Measurements from ENCODE around the gene SLC7A4. TPM values are rescaled to one million over a fixed set of nuclear protein-coding genes. Genes with fewer than 3 reads are reported as not detected.
A peak's percentile ranks its signal among the peaks of the same experiment; 100 is the strongest.

The SLC7A4 gene
- polyA plus RNA-seq, 1 of the 3 experiments (the other 2 are of a cell fraction): 0.02 TPM

DNA sequence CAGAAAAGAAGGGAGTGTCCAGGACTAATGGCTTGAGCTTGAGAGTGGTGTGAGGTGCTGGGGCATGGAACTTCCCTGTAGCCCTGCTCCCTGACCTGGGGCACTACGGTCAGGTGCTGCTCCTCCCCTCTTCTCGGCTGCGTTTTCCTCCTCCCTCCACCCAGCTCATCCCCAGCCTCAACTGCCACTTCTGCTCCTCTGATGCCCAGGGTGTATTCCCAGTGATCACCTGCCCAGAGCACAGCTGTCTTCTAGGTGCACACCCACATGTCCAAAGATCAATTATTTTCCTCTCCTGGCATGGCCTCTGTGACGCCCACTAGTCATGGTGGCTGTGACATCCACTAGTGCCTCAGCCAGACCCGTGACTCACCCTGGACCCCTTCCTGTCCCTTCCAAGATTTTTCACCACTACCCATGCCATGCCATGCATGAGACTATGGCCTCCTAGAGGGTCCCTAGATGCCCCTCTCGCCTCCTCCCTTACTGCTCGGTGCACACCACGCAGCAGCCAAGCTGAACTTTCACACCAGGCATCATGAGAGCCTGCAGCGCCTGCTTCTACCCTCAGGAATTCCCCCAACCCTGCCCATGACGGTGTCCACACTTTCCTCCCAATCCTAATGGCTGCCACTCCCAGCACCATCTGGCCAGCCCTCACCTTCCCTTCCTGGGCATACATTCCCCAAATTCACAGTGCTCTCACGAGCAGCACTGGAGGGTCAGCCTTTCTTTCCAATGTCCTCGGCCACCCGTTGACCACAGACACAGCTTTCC, 15.5 kb downstream of the SLC7A4 start:
- no peaks in the 10 kb centered on the region for H3K9me2 ChIP-seq
- TF ChIP-seq GATA2 (CRISPR knock-in tag; IDR thresholded peaks at IDR 0.05): no peak
- TF ChIP-seq JUND (IDR thresholded peaks at IDR 0.05): no peak
- TF ChIP-seq TAF1 (IDR thresholded peaks at IDR 0.05; ENCODE audit: borderline replicate concordance, low read depth, low read length): no peak
- TF ChIP-seq, protein P1, sequence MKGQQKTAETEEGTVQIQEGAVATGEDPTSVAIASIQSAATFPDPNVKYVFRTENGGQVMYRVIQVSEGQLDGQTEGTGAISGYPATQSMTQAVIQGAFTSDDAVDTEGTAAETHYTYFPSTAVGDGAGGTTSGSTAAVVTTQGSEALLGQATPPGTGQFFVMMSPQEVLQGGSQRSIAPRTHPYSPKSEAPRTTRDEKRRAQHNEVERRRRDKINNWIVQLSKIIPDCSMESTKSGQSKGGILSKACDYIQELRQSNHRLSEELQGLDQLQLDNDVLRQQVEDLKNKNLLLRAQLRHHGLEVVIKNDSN (IDR thresholded peaks at IDR 0.05; ENCODE audit: borderline replicate concordance, low read depth): no peak
- TF ChIP-seq YY1 (IDR thresholded peaks at IDR 0.05; ENCODE audit: low read depth): no peak
- TF ChIP-seq, protein P2, sequence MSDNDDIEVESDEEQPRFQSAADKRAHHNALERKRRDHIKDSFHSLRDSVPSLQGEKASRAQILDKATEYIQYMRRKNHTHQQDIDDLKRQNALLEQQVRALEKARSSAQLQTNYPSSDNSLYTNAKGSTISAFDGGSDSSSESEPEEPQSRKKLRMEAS (IDR thresholded peaks at IDR 0.05; ENCODE audit: low read depth): no peak
- no peak for TF ChIP-seq FOSL2 (IDR thresholded peaks at IDR 0.05; ENCODE audit: borderline replicate concordance, low read depth)
- no peak for TF ChIP-seq RAD21 (IDR thresholded peaks at IDR 0.05; ENCODE audit: low read length)
- no peaks in the 10 kb centered on the region for H3K36me3 ChIP-seq (replicated peaks in 1 of 2; ENCODE audit: control insufficient read depth in 1 of 2, insufficient read depth in 2 of 2, low read length in 1 of 2)
- peaks cover 15 to 49% of the 10 kb centered on the region in 2 experiments; a peak in 3 of 4 replicates for H3K4me1 ChIP-seq (ENCODE audit: control insufficient read depth in 1 of 2, insufficient read depth in 2 of 2, low read depth in 1 of 2, low read length in 1 of 2)
- ChIA-PET POLR2A (no interaction called here), CTCF (interaction anchor here (0.6 to 1.1 kb wide), 2 partner anchors 25 to 31 kb away, joined by 3 read pairs; no protein-coding TSS in a partner anchor)
- H3K9me3 ChIP-seq: no peaks in the 10 kb centered on the region
- H3K27ac ChIP-seq (ENCODE audit: low read depth in 2 of 2, low read length in 1 of 2): peak overlapping the region in 1 of 2 experiments; percentile 30; a peak in 1 of 4 replicates
- H3K4me2 ChIP-seq: no peak overlapping the region
- peaks cover 7% of the 10 kb centered on the region; the same call in 1 of the 2 replicates for H3K79me2 ChIP-seq (ENCODE audit: insufficient read depth)
- H3K9ac ChIP-seq: no peak overlapping the region
- peak; percentile 16 for DNase-seq
- peaks cover 5% of the 10 kb centered on the region for H3F3A ChIP-seq (replicated peaks; ENCODE audit: insufficient read depth)
- no peaks in the 10 kb centered on the region for H4K20me1 ChIP-seq (ENCODE audit: insufficient read depth)
- H3K27me3 ChIP-seq (ENCODE audit: insufficient read depth): no peaks in the 10 kb centered on the region
- H2AFZ ChIP-seq (ENCODE audit: low read depth): no peak overlapping the region
- no peak overlapping the region for H3K4me3 ChIP-seq (ENCODE audit: low read depth in 2 of 2, low read length in 1 of 2)
- 87% methylated on average over 12 of the region's 13 CpGs for WGBS (ENCODE audit: low lambda C conversion rate)

DNA sequence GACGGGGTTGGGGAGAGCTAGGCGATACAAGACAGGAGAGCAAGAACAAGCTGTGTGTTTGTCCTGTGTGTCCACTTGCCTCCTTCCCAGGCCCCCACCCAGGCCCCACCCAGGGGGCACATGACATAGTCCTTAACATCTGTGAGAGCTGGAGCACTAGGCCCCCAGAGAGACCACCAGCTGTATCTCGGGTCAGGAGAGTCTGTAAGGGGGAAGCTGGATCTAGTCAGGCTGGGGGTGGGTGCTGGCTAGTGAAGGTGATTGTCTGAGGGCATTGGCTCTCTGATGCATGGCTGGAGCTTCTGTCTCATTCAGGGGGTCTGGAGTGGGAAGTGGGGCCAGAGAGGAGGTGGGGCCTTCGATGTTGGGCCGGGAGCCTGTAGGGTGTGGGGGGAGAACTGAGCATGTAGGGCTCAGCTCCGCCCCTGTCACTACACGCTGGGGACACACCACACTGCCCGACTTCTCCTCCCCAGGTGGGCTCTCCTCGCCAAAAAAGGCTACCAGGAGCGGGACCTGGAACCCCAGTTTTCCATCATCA, 16.8 kb downstream of the SLC7A4 start:
- Histone ChIP-seq H3K9me3 (no peaks in the 10 kb centered on the region), H3K79me2 (ENCODE audit: insufficient read depth) (peaks cover 7% of the 10 kb centered on the region; the same call in 1 of the 2 replicates), H3K9me2 (no peaks in the 10 kb centered on the region), H3K4me3 (ENCODE audit: low read depth in 2 of 2, low read length in 1 of 2) (peak overlapping the region; percentile 76 to 78; a peak in 3 of 4 replicates), H4K20me1 (ENCODE audit: insufficient read depth) (no peaks in the 10 kb centered on the region), H2AFZ (ENCODE audit: low read depth) (no peak overlapping the region; the same call in 1 of the 2 replicates), H3K4me1 (ENCODE audit: control insufficient read depth in 1 of 2, insufficient read depth in 2 of 2, low read depth in 1 of 2, low read length in 1 of 2) (peaks cover 15 to 49% of the 10 kb centered on the region in 2 experiments; a peak in 3 of 4 replicates), H3K27ac (ENCODE audit: low read depth in 2 of 2, low read length in 1 of 2) (peak overlapping the region; percentile 71 to 97; a peak in 3 of 4 replicates), H3F3A (replicated peaks; ENCODE audit: insufficient read depth) (peaks cover 5% of the 10 kb centered on the region), H3K4me2 (peak overlapping the region; percentile 95), H3K36me3 (replicated peaks in 1 of 2; ENCODE audit: control insufficient read depth in 1 of 2, insufficient read depth in 2 of 2, low read length in 1 of 2) (no peaks in the 10 kb centered on the region), H3K9ac (peak overlapping the region; percentile 42), H3K27me3 (ENCODE audit: insufficient read depth) (no peaks in the 10 kb centered on the region)
- ChIA-PET CTCF (interaction anchor here (1.1 to 1.3 kb wide), 3 partner anchors 87 to 632 kb away, joined by 3 to 5 read pairs (median 3); no protein-coding TSS in a partner anchor), POLR2A (interaction anchor here (1.1 to 4.0 kb wide), 9 partner anchors 12 to 593 kb away, joined by 3 to 34 read pairs (median 5); partner anchors contain the start of genes LRRC74B, LZTR1 and THAP7)
- peak; percentile 49 for DNase-seq
- WGBS (ENCODE audit: low lambda C conversion rate): 64% methylated on average over 10 of the region's 10 CpGs
- TF ChIP-seq, protein P3, sequence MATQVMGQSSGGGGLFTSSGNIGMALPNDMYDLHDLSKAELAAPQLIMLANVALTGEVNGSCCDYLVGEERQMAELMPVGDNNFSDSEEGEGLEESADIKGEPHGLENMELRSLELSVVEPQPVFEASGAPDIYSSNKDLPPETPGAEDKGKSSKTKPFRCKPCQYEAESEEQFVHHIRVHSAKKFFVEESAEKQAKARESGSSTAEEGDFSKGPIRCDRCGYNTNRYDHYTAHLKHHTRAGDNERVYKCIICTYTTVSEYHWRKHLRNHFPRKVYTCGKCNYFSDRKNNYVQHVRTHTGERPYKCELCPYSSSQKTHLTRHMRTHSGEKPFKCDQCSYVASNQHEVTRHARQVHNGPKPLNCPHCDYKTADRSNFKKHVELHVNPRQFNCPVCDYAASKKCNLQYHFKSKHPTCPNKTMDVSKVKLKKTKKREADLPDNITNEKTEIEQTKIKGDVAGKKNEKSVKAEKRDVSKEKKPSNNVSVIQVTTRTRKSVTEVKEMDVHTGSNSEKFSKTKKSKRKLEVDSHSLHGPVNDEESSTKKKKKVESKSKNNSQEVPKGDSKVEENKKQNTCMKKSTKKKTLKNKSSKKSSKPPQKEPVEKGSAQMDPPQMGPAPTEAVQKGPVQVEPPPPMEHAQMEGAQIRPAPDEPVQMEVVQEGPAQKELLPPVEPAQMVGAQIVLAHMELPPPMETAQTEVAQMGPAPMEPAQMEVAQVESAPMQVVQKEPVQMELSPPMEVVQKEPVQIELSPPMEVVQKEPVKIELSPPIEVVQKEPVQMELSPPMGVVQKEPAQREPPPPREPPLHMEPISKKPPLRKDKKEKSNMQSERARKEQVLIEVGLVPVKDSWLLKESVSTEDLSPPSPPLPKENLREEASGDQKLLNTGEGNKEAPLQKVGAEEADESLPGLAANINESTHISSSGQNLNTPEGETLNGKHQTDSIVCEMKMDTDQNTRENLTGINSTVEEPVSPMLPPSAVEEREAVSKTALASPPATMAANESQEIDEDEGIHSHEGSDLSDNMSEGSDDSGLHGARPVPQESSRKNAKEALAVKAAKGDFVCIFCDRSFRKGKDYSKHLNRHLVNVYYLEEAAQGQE (IDR thresholded peaks at IDR 0.05; ENCODE audit: low read depth, low read length): no peak
- TF ChIP-seq NFIC (IDR thresholded peaks at IDR 0.05; ENCODE audit: borderline replicate concordance): no peak
- TF ChIP-seq POLR2AphosphoS5 (IDR thresholded peaks at IDR 0.05; ENCODE audit: low read depth, low read length): no peak
- TF ChIP-seq RAD21 (IDR thresholded peaks at IDR 0.05; ENCODE audit: low read length): no peak
- no peak for TF ChIP-seq CHD2 (IDR thresholded peaks at IDR 0.05; ENCODE audit: low read length, partially characterized antibody)
- no peak for TF ChIP-seq SMC3 (IDR thresholded peaks at IDR 0.05; ENCODE audit: low read depth, low read length)
- TF ChIP-seq EP300 (IDR thresholded peaks at IDR 0.05; ENCODE audit: borderline replicate concordance in 1 of 2, low read depth in 1 of 2, low read length in 1 of 2): no peak
- TF ChIP-seq RCOR1 (IDR thresholded peaks at IDR 0.05; ENCODE audit: low read length): no peak
- TF ChIP-seq, protein P4, sequence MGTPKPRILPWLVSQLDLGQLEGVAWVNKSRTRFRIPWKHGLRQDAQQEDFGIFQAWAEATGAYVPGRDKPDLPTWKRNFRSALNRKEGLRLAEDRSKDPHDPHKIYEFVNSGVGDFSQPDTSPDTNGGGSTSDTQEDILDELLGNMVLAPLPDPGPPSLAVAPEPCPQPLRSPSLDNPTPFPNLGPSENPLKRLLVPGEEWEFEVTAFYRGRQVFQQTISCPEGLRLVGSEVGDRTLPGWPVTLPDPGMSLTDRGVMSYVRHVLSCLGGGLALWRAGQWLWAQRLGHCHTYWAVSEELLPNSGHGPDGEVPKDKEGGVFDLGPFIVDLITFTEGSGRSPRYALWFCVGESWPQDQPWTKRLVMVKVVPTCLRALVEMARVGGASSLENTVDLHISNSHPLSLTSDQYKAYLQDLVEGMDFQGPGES (IDR thresholded peaks at IDR 0.05; ENCODE audit: low read depth, low read length): no peak
- TF ChIP-seq, protein P2 (IDR thresholded peaks at IDR 0.05; ENCODE audit: low read depth): no peak
- no peak for TF ChIP-seq NRF1 (IDR thresholded peaks at IDR 0.05; ENCODE audit: low read depth, low read length)
- no peak for TF ChIP-seq FOSL2 (IDR thresholded peaks at IDR 0.05; ENCODE audit: borderline replicate concordance, low read depth)
- TF ChIP-seq, protein P5, sequence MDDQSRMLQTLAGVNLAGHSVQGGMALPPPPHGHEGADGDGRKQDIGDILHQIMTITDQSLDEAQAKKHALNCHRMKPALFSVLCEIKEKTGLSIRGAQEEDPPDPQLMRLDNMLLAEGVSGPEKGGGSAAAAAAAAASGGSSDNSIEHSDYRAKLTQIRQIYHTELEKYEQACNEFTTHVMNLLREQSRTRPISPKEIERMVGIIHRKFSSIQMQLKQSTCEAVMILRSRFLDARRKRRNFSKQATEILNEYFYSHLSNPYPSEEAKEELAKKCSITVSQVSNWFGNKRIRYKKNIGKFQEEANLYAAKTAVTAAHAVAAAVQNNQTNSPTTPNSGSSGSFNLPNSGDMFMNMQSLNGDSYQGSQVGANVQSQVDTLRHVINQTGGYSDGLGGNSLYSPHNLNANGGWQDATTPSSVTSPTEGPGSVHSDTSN (IDR thresholded peaks at IDR 0.05): no peak

All from SK-N-SH (cell line).